ENCODE results near the gene CLIP1.
"Not testable (repeated sequence)": the region's sequence is repeated elsewhere in the genome, so short reads cannot be mapped to it uniquely, and the experiment has no call there.

CLIP1 gene

DNA sequence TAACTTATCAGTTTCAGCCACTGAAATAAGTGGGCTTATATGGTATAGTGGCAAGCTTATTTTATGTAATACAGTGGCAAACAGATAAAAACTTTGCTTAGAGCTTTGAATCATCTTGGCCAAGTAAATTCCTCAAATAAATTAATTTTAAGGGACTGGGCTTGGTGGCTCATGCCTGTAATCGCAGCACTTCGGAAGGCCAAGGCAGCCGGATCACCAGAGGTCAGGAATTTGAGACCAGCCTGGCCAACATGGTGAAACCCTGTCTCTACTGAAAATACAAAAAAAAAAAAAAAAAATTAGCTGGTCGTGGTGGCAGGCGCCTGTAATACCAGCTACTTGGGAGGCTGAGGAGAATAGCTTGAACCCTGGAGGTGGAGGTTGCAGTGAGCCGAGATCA lies 24.5 kb downstream of the CLIP1 start:
- not testable (repeated sequence) for DNase-seq (ENCODE audit: low read depth, low spot score)

DNA sequence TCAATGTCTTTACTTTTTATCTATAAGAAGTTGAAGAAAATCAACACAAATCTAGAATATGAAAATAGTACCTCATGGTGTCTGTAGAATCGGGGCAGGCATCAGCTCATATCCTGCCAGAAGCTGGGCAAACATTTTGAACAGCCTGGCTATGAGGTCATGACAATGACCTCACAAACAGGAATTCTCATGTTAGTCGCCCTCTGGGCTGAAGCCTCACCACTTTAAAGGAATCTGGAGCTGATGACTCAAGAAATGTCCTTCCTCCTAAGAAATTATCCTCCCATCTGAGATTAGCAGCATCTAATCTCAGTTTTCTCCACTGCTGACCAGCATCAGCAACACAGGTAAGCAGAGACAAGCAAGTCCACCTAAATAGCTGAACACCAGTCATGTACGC lies 27.1 kb downstream of the CLIP1 start:
- peak; percentile 12 for DNase-seq (ENCODE audit: low read depth, low spot score)

DNA sequence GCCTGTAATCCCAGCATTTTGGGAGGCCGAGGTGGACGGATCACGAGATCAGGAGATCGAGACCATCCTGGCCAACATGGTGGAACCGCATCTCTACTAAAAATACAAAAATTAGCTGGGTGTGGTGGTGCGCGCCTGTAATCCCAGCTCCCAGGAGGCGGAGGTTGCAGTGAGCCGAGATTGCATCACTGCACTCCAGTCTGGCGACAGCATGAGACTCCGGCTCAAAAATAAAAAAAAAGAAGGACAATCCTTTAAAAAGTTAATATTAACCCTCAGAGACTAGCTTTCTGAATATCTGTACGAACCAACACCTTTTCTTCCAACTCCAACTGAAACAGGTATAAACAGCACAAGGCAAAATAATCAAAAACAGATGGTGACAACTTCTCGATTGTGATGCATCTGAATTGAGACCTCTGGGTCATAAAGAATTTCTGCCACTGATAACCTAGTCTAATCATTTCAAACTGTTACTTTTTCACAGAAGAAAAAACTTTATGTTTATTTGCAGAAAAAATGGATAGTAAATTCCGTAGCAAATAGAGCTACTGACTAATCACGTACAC lies 27.8 kb downstream of the CLIP1 start:
- no peak for DNase-seq (ENCODE audit: low read depth, low spot score)

DNA sequence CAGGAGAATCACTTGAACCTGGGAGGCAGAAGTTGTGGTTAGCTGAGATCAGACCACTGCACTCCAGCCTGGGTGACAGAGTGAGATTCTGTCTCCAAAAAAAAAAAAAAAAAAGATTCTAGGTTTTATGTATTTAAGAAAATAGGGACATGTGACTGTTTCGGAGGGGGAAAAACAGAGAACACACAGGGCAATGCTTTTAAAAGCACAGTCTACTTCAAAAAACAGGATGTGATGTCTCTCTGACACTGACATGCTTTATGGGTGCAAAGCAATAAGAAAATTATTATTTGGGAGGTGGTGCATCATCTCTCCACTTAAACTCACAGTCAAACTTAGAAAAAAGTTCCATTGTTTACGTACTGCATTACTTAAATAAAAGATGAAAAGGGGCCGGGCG lies 28.7 kb downstream of the CLIP1 start:
- no peak for DNase-seq (ENCODE audit: low read depth, low spot score)

DNA sequence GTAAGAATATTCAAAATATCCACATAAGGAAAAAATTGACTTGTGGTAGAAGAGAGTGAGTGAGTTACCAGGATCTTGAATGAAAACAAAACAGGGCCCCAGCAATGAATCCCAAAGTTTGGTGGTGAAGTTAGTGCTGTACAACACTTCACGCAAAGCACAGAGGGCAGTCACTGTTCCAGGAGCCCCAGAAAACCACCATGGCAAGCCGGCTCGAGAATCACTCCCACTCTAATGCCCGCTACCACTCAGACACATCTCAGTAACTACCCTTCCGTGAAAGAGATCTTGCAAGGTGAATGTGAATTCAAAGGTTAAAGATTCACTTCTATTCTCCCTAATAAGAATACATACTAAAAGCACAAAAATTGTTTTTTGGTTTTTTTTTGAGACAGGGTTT lies 30.1 kb downstream of the CLIP1 start:
- no peak for DNase-seq (ENCODE audit: low read depth, low spot score)

DNA sequence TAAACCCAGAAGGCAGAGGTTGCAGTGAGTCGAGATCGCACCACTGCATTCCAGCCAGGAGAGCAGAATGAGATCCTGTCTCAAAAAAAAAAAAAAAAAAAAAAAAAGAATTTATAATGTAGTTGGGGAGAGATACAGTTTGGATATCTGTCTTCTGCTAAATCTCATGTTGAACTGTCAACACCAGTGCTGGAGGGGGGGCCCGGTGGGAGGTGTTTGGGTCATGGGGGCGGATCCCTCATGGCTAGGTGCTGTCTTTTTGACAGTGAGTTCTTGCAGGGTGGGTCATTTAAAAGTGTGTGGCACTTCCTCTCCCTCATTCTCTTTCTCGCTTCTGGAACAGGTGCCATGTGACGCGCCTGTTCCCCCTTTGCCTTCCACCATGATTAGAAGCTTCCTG lies 32.8 kb downstream of the CLIP1 start:
- DNase-seq (ENCODE audit: low read depth, low spot score) = no peak

DNA sequence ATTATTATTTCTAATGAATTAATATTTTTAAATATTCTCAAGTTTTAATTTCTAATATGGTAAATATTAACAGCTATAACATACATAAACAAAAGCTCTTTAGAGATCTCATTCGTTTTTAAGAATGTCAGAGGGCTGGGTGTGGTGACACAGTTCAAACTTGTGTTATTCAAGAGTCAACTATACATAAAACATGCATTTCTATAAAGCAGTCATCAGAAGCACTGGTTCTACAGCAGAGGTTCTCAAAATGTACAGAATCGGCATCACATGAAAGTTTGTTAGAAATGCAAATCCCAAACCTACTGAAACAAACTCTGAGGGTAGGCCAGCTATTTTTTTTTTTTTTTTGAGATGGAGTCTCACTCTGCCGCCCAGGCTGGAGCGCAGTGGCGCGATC lies 34.6 kb downstream of the CLIP1 start:
- DNase-seq (ENCODE audit: low read depth, low spot score) = no peak

DNA sequence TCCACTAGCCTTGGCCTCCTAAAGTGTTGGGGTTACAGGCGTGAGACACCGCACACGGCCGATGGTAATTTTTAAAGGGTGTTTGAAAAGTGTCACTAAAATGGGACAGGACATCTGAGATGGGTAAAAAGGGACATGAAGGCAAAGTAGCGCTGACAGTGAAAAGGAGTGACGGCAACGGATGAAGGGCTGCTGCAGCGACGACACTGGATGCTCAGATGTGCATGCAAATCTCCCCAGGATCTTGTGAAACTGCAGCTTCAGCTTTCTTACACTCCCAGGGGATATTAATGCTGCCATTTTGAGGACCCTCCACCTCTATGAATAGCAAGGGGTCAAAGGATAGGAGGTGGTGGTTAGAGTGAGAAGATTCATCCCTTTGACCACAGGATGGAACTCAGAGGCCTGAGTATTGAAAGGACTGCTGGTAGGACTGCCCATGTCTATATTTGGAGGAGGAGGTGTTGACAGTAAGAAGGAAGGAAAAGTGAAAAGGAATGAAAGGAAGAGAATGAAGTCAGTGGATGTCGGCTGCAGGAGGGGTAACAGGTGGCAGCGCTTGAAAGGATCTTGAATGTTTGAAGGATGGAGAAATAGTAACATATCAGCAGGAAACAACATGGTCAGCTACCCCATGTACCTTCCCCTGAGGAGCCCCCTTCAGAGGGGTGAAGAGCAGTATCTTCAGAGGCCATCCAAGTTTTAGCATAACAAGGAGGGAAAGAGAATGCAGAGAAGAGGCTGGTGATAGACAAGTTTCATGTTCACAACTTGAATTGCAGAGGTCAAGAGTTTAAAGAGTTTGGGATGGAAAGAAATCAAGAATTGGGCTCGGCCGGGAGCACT lies 37.1 kb downstream of the CLIP1 start:
- DNase-seq (ENCODE audit: low read depth, low spot score) = no peak

DNA sequence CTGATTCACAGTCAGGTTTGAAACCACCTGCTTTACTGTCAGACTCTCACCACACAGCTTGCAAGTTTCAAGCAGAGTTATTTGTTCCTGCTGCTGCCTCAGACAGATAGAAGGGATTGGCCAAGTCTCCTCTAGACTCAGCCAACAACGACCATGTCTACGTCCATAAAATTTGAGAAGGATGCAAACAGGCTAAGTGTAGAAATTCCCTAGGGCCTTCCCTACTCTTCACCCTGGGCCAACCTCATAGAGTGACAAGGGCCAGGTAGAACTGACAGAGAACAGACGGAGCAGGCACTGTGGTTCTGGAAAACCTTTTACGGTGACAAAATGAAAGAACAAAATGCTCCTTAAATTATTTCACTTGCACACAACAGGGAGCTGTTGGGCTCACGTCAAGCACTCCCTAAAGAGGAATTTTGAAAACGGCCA lies 39.5 kb downstream of the CLIP1 start:
- no peak for DNase-seq (ENCODE audit: low read depth, low spot score)

DNA sequence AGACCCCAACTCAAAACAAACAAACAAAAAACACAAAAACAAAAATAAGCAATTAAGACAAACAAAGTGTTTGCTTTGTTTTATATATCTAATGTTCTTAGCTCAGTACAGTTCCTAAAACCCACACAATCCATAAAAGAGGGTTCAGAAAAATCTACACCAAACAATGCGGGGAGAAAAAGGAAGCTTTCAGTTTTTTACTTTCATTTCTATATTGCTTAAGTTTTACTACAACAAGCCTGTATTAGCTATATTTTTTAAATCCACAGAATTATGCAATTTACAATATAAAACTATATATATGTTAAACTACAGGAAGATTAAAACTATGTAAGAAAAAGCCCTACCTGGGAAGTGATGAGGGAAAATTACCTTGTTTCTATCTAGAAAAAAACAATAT lies 41.4 kb downstream of the CLIP1 start:
- no peak for DNase-seq (ENCODE audit: low read depth, low spot score)

DNA sequence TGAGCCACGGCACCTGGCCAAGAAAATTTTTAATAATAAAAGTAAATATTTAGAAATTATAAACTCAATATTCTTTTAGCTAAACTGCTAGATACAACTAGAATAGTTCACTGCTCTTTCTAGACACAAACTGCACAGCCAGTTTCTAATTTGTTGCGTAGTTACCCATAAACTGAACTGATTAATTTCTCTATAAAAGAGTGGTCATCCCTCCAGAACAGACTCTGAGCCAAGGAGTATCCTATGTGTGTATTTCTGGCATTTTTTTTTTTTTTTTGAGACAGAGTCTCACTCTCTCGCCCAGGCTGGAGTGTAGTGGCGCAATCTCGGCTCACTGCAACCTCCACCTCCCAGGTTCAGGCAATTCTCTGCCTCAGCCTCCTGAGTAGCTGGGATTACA lies 45.7 kb downstream of the CLIP1 start:
- not testable (repeated sequence) for DNase-seq (ENCODE audit: low read depth, low spot score)

DNA sequence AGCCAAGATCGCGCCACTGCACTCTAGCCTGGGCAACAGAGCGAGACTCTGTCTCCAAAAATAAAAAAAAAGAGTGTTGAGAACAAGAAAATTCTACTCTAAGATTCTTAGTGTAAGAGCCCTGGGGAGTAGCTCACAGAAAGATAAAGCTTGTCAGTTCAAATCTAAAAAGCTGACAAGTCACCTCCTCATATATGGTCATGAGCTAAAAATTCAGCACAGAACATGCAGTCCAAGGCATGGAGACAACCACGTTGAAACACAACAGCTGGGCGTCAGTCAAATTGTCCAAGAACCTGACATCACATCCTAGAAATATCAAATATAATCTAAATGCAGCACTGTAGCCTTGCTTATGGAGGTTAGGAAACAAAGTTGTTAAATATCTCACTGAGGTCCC lies 47.8 kb downstream of the CLIP1 start:
- no peak for DNase-seq (ENCODE audit: low read depth, low spot score)

DNA sequence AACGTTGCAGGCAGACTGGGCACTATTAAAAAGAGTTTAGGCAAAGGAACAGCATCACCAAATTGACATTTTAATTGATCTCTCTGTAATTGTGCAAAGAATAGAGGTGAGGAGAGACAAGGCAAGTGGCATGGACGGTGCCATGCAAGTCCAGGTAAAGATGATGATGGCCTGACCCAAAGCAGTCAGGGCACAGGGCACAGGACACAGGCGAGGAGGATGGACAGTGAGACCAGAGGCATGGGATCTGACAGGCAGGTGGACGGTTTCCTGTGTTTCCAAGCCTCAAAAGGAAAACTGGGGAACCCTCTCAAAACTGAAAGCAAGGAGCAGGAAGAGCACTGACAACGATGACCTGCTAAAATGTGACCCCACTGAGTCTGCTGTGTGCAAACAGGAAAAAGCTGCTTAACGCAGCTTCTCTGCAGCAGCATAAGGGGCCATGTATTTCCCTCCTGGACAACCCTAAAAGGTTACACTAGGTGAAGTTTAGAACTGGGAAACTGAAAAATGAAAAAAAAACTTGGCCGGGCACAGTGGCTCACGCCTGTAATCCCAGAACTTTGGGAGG lies 50.9 kb downstream of the CLIP1 start:
- no peak for DNase-seq (ENCODE audit: low read depth, low spot score)

DNA sequence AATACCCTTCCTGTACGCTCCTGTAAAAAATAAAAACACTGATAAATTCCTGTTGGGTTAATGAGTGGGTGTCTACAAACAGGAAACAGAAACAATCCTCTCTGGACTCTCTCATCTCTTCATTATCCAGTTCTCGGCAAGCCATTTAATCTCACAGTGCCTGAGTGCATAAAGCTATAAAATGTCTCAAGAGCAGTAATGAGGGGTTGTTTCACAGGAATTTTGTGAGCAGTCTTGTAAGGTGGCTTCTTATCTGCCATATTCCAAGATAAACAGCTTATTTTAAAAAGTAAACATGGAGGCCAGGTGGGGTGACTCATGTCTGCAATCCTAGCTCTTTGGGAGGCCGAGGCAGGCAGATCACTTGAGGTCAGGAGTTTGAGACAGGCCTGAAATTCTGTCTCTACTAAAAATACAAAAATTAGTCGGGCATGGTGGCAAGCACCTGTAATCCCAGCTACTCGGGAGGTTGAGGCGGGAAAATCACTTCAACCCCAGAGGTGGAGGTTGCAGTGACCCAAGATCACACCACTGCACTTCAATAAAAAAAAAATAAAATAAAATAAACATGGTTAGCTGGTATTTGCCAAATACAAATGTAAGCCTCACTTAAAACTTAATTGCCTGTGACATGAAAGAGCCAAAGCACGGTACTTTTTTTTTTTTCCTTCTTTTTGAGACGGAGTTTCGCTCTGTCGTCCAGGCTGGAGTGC lies 54.0 kb downstream of the CLIP1 start:
- no peak for DNase-seq (ENCODE audit: low read depth, low spot score)

DNA sequence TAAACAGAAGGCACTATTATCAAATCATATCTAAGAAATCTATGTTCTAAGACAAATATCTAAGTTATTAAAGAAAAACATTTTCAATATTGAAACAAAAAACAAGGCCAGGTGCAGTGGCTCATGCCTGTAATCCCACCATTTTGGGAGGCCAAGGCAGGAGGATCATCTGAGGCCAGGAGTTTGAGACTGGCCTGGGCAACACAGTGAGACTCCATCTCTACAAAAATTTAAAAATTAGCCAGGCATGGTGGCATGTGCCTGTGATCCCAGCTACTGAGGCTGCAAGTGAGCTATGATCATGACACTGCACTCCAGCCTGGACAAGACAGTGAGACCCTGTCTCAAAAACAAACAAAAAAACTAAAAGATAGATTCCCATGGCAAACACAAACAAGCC lies 54.8 kb downstream of the CLIP1 start:
- not testable (repeated sequence) for DNase-seq (ENCODE audit: low read depth, low spot score)

DNA sequence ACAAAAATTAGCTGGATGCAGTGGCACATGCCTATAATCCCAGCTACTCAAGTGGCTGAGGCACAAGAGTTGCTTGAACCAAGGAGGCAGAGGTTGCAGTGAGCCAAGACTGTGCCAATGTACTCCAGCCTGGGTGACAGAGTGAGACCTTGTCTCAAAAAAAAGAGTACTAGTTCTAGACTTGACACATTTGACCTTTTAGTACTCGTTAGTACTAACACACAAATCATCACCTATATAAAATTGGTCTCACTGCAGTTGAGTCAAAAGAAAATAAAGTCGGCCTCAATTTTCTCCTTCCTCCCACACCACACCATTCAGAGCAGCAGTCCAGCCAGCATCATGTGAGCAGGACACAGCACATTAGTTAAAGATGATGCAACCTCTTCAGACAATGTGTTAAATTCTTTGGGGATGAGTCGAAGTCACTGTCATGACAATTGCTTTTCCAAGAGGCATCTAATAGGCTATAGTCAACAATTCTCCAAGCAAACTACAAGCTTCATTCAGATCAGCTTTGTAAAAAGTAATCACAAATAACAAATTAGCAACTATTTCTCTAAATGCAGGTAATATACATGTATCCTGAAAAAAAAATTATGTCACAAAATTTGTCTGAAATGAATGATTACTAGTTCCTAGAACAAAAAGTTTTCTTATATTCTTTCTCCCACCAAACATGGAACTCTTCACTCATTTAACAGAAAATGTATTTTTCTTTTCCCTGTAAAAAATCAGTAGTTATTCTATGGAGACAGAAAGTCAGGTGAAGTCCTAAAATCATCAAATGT lies 55.6 kb downstream of the CLIP1 start:
- DNase-seq (ENCODE audit: low read depth, low spot score) = peak; percentile 35

DNA sequence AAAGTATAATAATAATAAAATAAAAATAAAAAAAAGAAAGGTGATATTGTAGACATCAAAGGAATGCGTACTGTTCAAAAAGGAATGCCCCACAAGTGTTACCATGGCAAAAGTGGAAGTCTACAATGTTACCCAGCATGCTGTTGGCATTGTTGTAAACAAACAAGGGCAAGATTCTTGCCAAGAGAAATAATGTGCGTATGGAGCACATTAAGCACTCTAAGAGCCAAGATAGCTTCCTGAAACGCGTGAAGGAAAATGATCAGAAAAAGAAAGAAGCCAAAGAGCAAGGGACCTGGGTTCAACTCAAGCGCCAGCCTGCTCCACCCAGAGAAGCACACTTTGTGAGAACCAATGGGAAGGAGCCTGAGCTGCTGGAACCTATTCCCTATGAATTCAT lies 57.2 kb downstream of the CLIP1 start:
- DNase-seq (ENCODE audit: low read depth, low spot score) = not testable (repeated sequence)

DNA sequence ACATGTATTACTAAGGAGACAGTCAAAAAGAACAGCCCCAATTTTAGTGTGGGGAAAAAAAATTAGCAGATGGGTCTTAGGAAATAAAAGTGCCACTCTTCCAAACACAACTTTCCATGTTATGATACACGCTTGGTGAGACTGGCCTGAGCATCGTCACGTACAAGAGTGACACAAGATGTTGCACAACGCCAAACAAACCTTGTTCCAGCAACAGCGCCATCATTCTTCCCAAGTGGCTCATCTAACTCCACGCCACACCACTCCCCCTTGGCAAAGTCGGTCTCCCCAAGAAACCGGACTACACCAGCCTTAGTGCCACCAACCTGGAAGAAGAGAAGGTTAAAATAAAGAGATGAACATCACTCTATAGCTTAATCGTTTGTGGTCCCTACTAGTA lies 58.7 kb downstream of the CLIP1 start:
- no peak for DNase-seq (ENCODE audit: low read depth, low spot score)

DNA sequence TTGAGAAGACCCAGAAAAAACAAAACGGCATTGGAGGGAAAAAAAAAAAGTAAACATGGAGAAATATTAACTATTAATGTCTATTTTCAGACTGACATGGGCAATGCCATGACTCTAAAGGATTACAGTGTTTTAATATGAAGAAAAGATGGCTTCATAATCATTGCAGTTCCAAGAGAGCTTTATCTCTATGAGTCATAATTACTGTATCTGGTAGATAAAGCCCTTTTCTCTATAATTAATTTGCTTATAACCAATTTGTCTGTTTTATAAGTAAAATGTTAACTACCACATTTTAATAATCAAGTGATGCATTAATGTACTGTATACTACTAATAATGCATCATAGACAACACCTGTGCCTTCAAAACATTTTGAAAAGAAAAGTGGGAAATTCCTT lies 59.7 kb downstream of the CLIP1 start:
- DNase-seq (ENCODE audit: low read depth, low spot score) = no peak

DNA sequence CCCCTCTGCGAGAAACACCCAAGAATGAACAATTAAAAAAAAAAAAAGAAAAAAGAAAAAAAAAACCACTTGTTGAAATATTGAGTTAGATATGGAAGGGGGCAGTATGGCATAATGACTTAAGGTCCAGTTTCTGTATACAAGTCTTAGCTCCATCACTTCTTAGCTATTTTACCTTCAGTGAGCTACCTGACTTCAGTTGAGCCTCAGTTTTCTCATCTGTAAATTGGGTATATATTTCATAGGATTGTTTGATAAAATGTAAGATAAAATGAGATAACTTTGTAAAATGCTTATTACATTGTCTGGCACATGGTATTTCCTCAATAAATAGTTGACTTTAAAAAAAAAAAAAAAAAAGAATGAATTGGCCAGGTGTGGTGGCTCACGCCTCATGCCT lies 64.1 kb downstream of the CLIP1 start:
- not testable (repeated sequence) for DNase-seq (ENCODE audit: low read depth, low spot score)

DNA sequence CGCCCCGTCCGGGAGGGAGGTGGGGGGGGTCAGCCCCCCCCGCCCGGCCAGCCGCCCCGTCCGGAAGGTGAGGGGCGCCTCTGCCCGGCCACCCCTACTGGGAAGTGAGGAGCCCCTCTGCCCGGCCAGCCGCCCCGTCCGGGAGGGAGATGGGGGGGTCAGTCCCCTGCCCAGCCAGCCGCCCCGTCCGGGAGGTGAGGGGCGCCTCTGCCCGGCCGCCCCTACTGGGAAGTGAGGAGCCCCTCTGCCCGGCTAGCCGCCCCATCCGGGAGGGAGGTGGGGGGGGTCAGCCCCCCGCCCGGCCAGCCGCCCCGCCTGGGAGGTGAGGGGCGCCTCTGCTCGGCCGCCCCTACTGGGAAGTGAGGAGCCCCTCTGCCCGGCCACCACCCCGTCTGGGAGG lies 64.9 kb downstream of the CLIP1 start:
- not testable (repeated sequence) for DNase-seq (ENCODE audit: low read depth, low spot score)

DNA sequence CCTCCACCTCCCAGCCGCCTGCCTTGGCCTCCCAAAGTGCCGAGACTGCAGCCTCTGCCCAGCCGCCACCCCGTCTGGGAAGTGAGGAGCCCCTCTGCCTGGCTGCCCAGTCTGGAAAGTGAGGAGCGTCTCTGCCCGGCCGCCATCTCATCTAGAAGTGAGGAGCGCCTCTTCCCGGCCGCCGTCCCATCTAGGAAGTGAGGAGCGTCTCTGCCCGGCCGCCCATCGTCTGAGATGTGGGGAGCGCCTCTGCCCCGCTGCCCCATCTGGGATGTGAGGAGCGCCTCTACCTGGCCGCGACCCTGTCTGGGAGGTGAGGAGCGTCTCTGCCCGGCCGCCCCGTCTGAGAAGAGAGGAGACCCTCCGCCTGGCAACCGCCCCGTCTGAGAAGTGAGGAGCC lies 65.5 kb downstream of the CLIP1 start:
- not testable (repeated sequence) for DNase-seq (ENCODE audit: low read depth, low spot score)

Measured in smooth muscle cell of the brain vasculature (primary cell).